C4-2B (cell line): ENCODE data around the gene MED25.
A peak's percentile ranks its signal among the peaks of the same experiment; 100 is the strongest.

Experiments used
- H3K27ac ChIP-seq: fragments of 450-650 bp; 2 replicates; pipeline ENCODE4 v1.5.1; 2017
- ZFX ChIP-seq: fragments of 450-650 bp; IDR thresholded peaks from 2 replicates; pipeline ENCODE4 v1.6.1; 2017
- TF ChIP-seq, protein P1 (sequence below): fragments of 450-650 bp; conservative IDR thresholded peaks from 2 replicates; pipeline ENCODE4 v1.5.1; 2017; ENCODE audit warnings: mild to moderate bottlenecking

MED25 gene

DNA sequence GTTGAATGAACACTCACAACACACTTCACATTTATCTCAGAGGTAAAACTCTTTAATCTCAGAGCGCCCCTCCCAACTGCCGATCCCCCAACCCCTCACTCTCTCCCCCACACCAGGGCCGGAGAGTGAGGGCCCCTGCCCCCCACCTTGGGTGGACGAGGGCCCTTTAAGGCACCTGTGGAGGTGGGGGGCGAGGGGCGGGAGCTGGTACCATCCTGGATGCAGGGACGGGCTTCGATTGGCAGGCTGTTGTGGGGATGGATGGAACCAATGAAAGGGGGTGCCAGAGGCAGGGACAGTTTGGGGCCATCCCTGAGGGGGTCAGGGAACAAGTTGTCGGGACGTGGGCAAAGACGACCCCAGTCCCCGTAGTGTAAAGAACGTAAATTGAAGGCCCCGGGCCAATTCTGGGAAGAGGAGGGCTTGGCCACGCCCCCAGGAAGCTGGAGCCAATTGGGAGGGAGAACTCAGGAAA is 51.0 kb downstream of the MED25 start:
- H3K27ac ChIP-seq: peak overlapping the region; percentile 96
- TF ChIP-seq, protein P1, sequence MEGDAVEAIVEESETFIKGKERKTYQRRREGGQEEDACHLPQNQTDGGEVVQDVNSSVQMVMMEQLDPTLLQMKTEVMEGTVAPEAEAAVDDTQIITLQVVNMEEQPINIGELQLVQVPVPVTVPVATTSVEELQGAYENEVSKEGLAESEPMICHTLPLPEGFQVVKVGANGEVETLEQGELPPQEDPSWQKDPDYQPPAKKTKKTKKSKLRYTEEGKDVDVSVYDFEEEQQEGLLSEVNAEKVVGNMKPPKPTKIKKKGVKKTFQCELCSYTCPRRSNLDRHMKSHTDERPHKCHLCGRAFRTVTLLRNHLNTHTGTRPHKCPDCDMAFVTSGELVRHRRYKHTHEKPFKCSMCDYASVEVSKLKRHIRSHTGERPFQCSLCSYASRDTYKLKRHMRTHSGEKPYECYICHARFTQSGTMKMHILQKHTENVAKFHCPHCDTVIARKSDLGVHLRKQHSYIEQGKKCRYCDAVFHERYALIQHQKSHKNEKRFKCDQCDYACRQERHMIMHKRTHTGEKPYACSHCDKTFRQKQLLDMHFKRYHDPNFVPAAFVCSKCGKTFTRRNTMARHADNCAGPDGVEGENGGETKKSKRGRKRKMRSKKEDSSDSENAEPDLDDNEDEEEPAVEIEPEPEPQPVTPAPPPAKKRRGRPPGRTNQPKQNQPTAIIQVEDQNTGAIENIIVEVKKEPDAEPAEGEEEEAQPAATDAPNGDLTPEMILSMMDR: no peak
- TF ChIP-seq ZFX: no peak

GRCh38 chr19:49869484-49870308 is 51.6 kb downstream of the MED25 start:
- peak; percentile 75; the same call in 1 of the 2 replicates for TF ChIP-seq ZFX
- TF ChIP-seq, protein P1: no peak

GRCh38 chr19:49870309-49870901 is 52.3 kb downstream of the MED25 start:
- H3K27ac ChIP-seq: peak overlapping the region; percentile 96
- TF ChIP-seq, protein P1: no peak
- no peak for TF ChIP-seq ZFX

More at GRCh38 chr19:49869484-49870308, 51.6 kb downstream of the MED25 start:
- H3K27ac ChIP-seq: peak overlapping the region; percentile 96

- no peak for TF ChIP-seq ZFX
- no peak overlapping the region; the same call in 1 of the 2 replicates for H3K27ac ChIP-seq
Observed at GRCh38 chr19:49871349-49871985, 53.4 kb downstream of the MED25 start.

DNA sequence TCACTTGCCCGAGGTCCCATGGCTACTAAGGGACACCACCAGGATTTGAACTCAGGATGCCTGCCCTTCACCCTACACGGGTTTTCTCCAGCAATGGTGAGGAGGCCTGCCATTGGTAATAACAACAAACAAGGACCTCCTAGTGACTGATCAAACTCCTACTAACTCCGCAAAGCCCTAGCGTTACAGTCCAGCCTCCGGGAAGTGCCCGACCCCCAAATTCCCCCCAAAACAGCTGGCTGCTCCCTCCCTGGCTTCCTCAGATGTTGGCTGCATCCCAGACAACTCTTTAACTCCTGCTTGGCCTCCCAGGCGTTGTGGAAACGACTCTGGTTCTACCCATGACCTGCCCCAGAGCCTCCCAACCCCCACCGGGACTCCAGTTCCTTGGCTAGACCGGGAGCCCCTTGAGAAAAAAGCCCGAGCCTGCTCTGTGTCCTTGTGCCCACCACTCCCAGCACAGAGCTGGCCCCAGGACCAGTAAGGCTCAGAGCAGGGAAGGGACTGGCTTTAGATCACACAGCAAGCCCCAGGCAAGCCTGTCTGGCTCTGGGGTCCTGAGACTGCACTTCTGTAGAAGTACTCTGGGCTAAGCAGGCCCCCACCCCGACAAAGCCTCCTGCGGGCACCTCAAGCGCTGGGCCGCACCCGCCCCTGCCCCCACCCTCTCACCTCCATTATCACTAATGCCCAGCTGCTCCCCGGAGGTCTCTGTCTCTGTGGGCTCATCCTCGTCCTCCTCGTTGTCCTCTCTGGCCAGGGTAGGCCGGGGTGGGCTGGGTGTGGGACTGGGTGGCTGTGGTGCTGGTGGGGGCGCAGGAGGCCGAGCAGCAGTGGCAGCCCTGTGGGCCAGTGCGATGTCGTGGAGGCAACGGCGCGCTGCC is 54.4 kb downstream of the MED25 start:
- no peak for TF ChIP-seq ZFX
- TF ChIP-seq, protein P1: no peak
- H3K27ac ChIP-seq: no peak overlapping the region

GRCh38 chr19:49873129-49873521 is 55.0 kb downstream of the MED25 start:
- TF ChIP-seq, protein P1: no peak
- no peak for TF ChIP-seq ZFX
- no peak overlapping the region for H3K27ac ChIP-seq

- TF ChIP-seq ZFX: no peak
- TF ChIP-seq, protein P1: no peak
- no peak overlapping the region for H3K27ac ChIP-seq
Observed at GRCh38 chr19:49873834-49874233, 55.7 kb downstream of the MED25 start.
